GM10266 (cell line): ENCODE measurements around the gene CEMIP.

Experiments used
- DNase-seq: peaks from one replicate; pipeline ENCODE4 v3.0.0; 2012; ENCODE audit errors: extremely low spot score
- CTCF ChIP-seq: IDR thresholded peaks from 2 replicates; pipeline ENCODE4 v1.5.1; 2012; ENCODE audit warnings: mild to moderate bottlenecking, low read depth; ENCODE audit not compliant: control insufficient read depth, insufficient read depth; ENCODE audit errors: missing control alignments

The CEMIP gene

DNA sequence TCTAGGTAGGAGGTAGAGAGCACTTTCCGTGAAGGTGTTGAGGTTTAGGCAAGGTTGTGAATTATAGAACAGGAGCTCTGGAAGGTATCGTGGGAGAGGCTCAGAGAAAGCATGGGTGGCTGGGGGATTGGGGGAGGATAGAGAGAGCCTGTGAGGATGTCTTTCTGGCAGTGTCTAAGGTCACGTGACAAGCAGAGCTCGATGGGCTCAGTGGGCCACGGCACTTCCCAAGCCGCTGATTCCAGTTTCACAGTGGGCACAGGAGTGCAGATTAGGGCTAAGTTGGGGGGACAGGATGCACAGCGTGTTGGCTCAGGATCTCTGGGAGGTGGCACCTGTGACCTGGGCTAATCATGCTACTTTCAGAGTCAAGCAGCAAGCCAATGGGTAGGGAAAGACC is 52.0 kb downstream of the CEMIP start:
- no peak for TF ChIP-seq CTCF
- DNase-seq = no peak

- TF ChIP-seq CTCF = no peak
- DNase-seq = no peak
These were observed 52.5 kb downstream of the CEMIP start for GRCh38 chr15:80831606-80832224.

DNA sequence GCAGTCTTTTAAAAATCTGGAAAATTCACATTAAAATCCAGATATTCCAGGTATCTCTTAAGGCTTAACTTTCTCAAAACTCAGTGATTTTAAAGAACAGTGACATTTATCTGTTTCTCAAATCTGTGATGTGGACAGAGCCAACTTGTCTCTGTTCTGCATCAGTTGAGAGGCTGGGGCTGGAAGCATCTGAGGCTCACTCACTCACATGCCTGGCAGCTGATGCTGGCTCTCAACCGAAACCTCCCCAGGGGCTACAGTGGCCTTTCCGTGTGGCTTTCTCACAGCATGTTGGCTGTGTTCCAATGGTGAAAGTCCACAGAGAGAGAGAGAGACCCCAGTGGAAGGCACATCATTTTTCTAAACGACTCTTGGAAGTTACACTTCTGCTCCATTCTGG is 53.5 kb downstream of the CEMIP start:
- no peak for DNase-seq
- TF ChIP-seq CTCF = no peak

GRCh38 chr15:80834402-80834801 is 55.2 kb downstream of the CEMIP start:
- no peak for DNase-seq

GRCh38 chr15:80834906-80835305 is 55.7 kb downstream of the CEMIP start:
- no peak for DNase-seq
- no peak for TF ChIP-seq CTCF

More at GRCh38 chr15:80834402-80834801, 55.2 kb downstream of the CEMIP start:
- TF ChIP-seq CTCF = no peak

GRCh38 chr15:80835336-80835735 is 56.2 kb downstream of the CEMIP start:
- TF ChIP-seq CTCF = no peak
- DNase-seq = no peak

DNA sequence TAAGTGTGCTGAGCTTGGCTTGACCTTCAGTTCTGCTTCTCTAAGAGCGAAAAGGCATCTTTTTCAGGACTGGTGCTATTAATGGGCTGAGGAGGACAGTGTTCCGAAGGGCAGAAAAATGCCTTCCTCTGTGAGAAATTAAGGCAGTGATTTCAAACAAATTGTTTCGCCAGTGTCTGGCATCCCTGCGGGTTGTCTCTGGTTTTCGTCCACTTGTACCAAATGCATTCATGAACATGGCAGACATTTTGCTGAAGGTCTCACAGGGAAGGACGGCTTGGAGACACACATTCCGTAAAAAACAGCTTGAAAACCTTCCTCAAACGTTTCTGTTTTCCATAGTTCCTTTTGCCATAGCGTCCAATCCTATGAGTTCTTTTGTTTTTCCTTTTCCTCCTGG is 57.1 kb downstream of the CEMIP start:
- DNase-seq = no peak
- no peak for TF ChIP-seq CTCF
